ENCODE results near the gene DGCR8.

DGCR8 gene

DNA sequence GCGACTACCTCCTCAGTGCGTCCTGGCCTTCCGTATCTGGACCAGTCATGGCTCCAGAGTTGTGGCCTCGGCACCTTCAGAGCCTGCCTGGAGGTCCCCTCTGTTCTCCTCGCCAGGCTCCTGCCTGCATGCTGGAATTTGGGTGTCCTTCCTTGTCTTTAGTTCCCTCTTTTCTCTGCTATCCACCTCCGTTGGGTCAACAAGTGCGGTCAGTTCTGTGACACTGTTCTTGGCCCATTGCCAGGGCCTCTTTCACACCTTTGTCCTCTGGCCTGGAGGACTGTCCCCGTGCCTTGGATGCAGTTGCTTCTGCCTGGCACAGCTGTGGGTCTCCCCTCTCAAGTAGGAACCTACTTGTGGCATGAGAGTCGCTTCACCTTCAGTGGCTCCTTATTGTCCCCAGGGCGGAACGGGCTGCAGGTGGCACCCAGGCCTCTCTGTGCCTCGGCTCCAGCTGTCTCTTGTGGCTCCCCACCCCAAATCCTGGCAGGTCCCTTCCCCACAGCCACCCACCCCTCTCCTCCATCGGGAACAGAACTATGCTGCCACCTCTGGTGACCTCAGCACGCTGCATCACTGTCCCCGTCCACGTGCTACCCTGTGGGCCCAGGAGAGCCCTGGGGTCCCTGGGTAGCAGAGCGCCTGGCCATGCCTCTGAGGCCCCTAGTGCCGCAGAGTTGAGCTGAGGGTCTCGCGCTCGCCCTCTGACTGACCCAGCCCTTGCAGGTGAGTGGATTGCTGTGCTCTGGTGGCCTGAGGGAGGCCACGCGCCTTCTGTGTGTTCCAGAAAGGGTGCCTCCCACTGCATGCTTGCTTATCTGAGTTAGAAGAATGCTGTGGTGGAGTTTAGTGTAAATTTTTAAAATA lies 4.7 kb downstream of the DGCR8 start:
- Histone ChIP-seq H3K27me3 (ENCODE audit: control insufficient read depth in 1 of 2, insufficient read depth in 2 of 2, low read length in 2 of 2) (no peaks in the 10 kb centered on the region), H3K36me3 (ENCODE audit: control insufficient read depth in 1 of 2, insufficient read depth in 2 of 2, low read length in 2 of 2) (peaks cover 32 to 48% of the 10 kb centered on the region in 2 donors), H3K4me3 (ENCODE audit: low read depth in 1 of 2, low read length in 2 of 2) (no peak overlapping the region), H3K27ac (ENCODE audit: low read depth, low read length) (no peak overlapping the region), H3K4me1 (ENCODE audit: control insufficient read depth in 1 of 2, insufficient read depth in 2 of 2, low read length in 2 of 2) (peaks cover 22 to 40% of the 10 kb centered on the region in 2 donors), H3K9ac (ENCODE audit: low read depth in 1 of 2, low read length in 2 of 2) (no peak overlapping the region), H3K9me3 (ENCODE audit: control insufficient read depth in 1 of 2, low read length in 2 of 2) (no peaks in the 10 kb centered on the region)

DNA sequence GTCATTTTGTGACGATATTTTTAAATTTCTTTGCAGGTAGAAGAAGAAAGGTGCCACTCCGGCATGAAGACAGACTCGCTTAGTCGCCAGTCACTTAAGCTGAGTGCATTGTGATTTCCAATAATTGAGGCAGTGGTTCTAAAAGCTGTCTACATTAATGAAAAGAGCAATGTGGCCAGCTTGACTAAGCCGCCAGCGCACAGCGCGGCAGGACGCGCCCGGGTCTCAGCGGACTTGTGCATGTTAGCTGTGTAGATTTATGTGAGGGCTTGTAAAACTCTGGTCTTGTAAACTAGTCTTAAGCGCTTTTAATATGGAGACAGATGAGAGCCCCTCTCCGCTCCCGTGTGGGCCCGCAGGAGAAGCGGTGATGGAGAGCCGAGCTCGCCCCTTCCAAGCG lies 5.6 kb downstream of the DGCR8 start:
- Histone ChIP-seq H3K9me3 (ENCODE audit: control insufficient read depth in 1 of 2, low read length in 2 of 2) (no peaks in the 10 kb centered on the region), H3K27ac (ENCODE audit: low read depth, low read length) (no peak overlapping the region), H3K9ac (ENCODE audit: low read depth in 1 of 2, low read length in 2 of 2) (no peak overlapping the region), H3K36me3 (ENCODE audit: control insufficient read depth in 1 of 2, insufficient read depth in 2 of 2, low read length in 2 of 2) (peaks cover 40 to 57% of the 10 kb centered on the region in 2 donors), H3K4me1 (ENCODE audit: control insufficient read depth in 1 of 2, insufficient read depth in 2 of 2, low read length in 2 of 2) (peaks cover 22 to 38% of the 10 kb centered on the region in 2 donors), H3K27me3 (ENCODE audit: control insufficient read depth in 1 of 2, insufficient read depth in 2 of 2, low read length in 2 of 2) (no peaks in the 10 kb centered on the region), H3K4me3 (ENCODE audit: low read depth in 1 of 2, low read length in 2 of 2) (no peak overlapping the region)

DNA sequence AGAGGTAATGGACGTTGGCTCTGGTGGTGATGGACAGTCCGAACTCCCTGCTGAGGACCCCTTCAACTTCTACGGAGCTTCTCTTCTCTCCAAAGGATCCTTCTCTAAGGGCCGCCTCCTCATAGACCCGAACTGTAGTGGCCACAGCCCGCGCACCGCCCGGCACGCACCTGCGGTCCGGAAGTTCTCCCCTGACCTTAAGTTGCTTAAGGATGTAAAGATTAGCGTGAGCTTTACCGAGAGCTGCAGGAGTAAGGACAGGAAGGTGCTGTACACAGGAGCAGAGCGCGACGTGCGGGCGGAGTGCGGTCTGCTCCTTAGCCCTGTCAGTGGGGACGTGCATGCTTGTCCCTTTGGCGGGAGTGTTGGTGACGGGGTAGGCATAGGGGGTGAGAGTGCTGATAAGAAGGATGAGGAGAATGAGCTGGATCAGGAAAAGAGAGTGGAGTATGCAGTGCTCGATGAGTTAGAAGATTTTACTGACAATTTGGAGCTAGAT lies 6.1 kb downstream of the DGCR8 start:
- no peaks in the 10 kb centered on the region for H3K9me3 ChIP-seq (ENCODE audit: control insufficient read depth in 1 of 2, low read length in 2 of 2)
- H3K27me3 ChIP-seq (ENCODE audit: control insufficient read depth in 1 of 2, insufficient read depth in 2 of 2, low read length in 2 of 2) = no peaks in the 10 kb centered on the region
- H3K4me1 ChIP-seq (ENCODE audit: control insufficient read depth in 1 of 2, insufficient read depth in 2 of 2, low read length in 2 of 2) = peaks cover 18 to 33% of the 10 kb centered on the region in 2 donors
- no peak overlapping the region for H3K27ac ChIP-seq (ENCODE audit: low read depth, low read length)
- no peak overlapping the region for H3K4me3 ChIP-seq (ENCODE audit: low read depth in 1 of 2, low read length in 2 of 2)
- no peak overlapping the region for H3K9ac ChIP-seq (ENCODE audit: low read depth in 1 of 2, low read length in 2 of 2)
- H3K36me3 ChIP-seq (ENCODE audit: control insufficient read depth in 1 of 2, insufficient read depth in 2 of 2, low read length in 2 of 2) = peaks cover 44 to 62% of the 10 kb centered on the region in 2 donors

DNA sequence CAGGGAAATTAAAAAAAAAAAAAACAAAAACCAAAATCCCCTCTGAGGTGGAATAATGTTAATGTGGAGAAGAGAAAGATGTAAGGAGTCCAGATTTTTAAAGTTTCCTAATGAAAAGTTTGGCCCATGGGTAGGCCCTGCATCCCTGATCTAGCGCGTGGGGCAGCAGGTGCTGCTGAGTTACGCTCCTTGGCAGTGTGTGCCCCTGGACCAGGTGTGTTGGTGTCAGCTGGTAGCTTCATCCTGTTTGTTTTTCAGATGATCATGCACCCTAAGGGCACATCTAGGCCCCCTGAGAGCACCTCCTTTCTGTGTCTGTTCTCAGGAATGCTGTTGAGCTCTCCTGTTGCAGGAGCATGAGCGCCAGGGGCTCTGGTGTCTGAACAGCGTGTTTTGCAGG lies 6.7 kb downstream of the DGCR8 start:
- H3K9ac ChIP-seq (ENCODE audit: low read depth in 1 of 2, low read length in 2 of 2) = no peak overlapping the region
- H3K36me3 ChIP-seq (ENCODE audit: control insufficient read depth in 1 of 2, insufficient read depth in 2 of 2, low read length in 2 of 2) = peaks cover 51 to 68% of the 10 kb centered on the region in 2 donors
- H3K9me3 ChIP-seq (ENCODE audit: control insufficient read depth in 1 of 2, low read length in 2 of 2) = no peaks in the 10 kb centered on the region
- H3K27ac ChIP-seq (ENCODE audit: low read depth, low read length) = no peak overlapping the region
- H3K4me3 ChIP-seq (ENCODE audit: low read depth in 1 of 2, low read length in 2 of 2) = no peak overlapping the region
- H3K4me1 ChIP-seq (ENCODE audit: control insufficient read depth in 1 of 2, insufficient read depth in 2 of 2, low read length in 2 of 2) = peaks cover 11 to 27% of the 10 kb centered on the region in 2 donors
- no peaks in the 10 kb centered on the region for H3K27me3 ChIP-seq (ENCODE audit: control insufficient read depth in 1 of 2, insufficient read depth in 2 of 2, low read length in 2 of 2)

DNA sequence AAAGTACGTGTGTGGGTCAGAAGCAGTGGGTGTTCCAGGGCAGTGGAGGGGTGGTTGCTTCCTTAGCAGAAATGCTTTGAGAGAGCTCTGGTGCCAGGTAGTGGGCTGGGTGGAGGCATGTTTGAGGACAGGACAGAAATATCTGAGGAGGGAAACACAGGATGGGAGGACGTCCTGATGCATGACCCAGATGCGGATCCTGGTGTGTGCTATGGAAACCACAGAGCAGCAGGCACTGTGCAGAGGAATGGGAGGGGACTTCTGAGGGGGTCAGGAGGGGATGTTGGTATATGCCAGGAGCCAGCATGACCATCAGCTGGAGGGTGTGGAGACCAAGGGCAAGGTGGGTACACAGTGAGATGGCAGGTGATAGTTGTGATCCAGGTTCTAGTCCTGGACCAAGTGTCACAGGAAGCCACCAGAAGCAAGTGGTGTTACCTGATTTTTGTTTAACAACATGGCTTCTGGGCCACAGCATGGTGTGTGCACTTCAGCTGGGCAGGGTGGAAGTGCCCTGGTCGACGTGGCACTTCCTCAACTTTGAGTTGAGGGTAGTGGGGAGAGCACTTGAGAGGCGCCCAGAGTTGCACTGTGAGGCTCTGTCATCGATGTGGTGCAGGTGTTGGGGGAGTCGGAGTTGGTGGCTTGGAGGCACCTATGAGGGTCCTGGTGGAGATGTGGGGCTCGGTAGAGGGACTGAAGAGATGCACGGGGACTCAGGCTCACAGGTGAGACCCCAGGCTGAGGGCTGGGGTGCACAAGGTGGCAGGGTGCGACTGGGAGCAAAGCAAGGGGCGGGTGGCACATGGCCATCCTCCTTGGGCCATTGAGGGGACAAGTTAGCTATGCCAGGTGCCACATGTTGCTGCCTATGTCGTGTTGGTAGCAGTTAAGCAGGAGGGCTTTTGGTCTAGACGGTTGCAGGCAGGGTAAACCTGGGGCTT lies 7.5 kb downstream of the DGCR8 start:
- no peak overlapping the region for H3K27ac ChIP-seq (ENCODE audit: low read depth, low read length)
- no peaks in the 10 kb centered on the region for H3K27me3 ChIP-seq (ENCODE audit: control insufficient read depth in 1 of 2, insufficient read depth in 2 of 2, low read length in 2 of 2)
- peaks cover 10 to 21% of the 10 kb centered on the region in 2 donors for H3K4me1 ChIP-seq (ENCODE audit: control insufficient read depth in 1 of 2, insufficient read depth in 2 of 2, low read length in 2 of 2)
- H3K4me3 ChIP-seq (ENCODE audit: low read depth in 1 of 2, low read length in 2 of 2) = no peak overlapping the region
- no peak overlapping the region for H3K9ac ChIP-seq (ENCODE audit: low read depth in 1 of 2, low read length in 2 of 2)
- no peaks in the 10 kb centered on the region for H3K9me3 ChIP-seq (ENCODE audit: control insufficient read depth in 1 of 2, low read length in 2 of 2)
- H3K36me3 ChIP-seq (ENCODE audit: control insufficient read depth in 1 of 2, insufficient read depth in 2 of 2, low read length in 2 of 2) = peaks cover 54 to 76% of the 10 kb centered on the region in 2 donors

DNA sequence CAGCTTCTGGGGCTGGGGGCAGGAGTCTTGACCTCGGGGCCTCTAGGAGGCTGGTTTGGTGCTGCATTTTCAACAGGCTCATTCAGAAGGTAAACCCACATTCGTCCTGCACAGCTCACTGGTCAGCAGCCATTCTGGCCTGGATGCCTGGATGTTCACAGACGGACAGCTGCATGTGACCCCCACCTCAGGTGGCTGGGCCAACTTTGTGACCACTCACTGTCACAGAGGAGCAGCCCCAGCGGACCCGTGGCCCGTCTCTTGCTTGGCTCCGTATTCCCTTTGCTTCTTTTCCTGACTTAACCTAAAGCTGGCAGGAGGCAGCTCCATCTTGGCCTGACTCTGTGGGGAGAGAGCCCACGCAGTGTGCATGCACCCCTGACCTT lies 8.2 kb downstream of the DGCR8 start:
- Histone ChIP-seq H3K4me1 (ENCODE audit: control insufficient read depth in 1 of 2, insufficient read depth in 2 of 2, low read length in 2 of 2) (peaks cover 4 to 14% of the 10 kb centered on the region in 2 donors), H3K27me3 (ENCODE audit: control insufficient read depth in 1 of 2, insufficient read depth in 2 of 2, low read length in 2 of 2) (no peaks in the 10 kb centered on the region), H3K27ac (ENCODE audit: low read depth, low read length) (no peak overlapping the region), H3K9ac (ENCODE audit: low read depth in 1 of 2, low read length in 2 of 2) (no peak overlapping the region), H3K36me3 (ENCODE audit: control insufficient read depth in 1 of 2, insufficient read depth in 2 of 2, low read length in 2 of 2) (peaks cover 54 to 80% of the 10 kb centered on the region in 2 donors), H3K9me3 (ENCODE audit: control insufficient read depth in 1 of 2, low read length in 2 of 2) (no peaks in the 10 kb centered on the region), H3K4me3 (ENCODE audit: low read depth in 1 of 2, low read length in 2 of 2) (no peak overlapping the region)

DNA sequence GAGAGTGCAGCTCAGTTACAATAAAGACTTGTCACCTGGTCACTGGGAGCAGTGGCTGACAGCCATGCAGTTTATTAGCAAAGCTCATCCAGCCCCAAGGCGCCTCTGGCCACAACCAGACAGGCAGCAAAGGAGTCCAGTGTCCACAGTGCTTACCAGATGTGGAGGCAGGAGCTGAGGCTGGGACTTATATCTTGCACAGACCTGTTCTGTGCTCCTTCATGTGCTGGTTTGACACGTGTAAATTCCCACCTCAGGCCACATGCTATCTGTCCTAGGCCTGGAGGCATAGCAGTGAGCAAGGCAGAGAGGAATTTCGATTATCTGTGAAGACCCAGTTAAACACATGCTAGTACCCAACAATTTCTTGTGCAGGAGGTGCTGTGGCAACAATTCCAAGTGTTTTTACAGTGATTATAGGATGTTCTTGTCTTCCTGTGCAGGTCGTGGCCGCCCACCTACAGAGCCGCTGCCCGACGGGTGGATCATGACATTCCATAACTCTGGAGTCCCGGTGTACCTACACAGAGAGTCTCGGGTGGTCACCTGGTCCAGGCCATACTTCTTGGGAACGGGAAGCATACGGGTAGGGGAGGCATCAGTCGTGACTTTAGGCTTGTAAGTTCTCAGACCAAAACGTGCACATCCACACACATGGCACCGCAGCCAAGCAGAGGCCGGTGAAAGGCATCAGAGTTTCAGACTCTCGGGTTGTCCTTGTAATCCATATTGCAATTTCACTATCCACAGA lies 9.4 kb downstream of the DGCR8 start:
- Histone ChIP-seq H3K27me3 (ENCODE audit: control insufficient read depth in 1 of 2, insufficient read depth in 2 of 2, low read length in 2 of 2) (no peaks in the 10 kb centered on the region), H3K36me3 (ENCODE audit: control insufficient read depth in 1 of 2, insufficient read depth in 2 of 2, low read length in 2 of 2) (peaks cover 65 to 89% of the 10 kb centered on the region in 2 donors), H3K27ac (ENCODE audit: low read depth, low read length) (no peak overlapping the region), H3K9ac (ENCODE audit: low read depth in 1 of 2, low read length in 2 of 2) (no peak overlapping the region), H3K9me3 (ENCODE audit: control insufficient read depth in 1 of 2, low read length in 2 of 2) (no peaks in the 10 kb centered on the region), H3K4me1 (ENCODE audit: control insufficient read depth in 1 of 2, insufficient read depth in 2 of 2, low read length in 2 of 2) (peaks cover 3 to 6% of the 10 kb centered on the region in 2 donors), H3K4me3 (ENCODE audit: low read depth in 1 of 2, low read length in 2 of 2) (no peak overlapping the region)

DNA sequence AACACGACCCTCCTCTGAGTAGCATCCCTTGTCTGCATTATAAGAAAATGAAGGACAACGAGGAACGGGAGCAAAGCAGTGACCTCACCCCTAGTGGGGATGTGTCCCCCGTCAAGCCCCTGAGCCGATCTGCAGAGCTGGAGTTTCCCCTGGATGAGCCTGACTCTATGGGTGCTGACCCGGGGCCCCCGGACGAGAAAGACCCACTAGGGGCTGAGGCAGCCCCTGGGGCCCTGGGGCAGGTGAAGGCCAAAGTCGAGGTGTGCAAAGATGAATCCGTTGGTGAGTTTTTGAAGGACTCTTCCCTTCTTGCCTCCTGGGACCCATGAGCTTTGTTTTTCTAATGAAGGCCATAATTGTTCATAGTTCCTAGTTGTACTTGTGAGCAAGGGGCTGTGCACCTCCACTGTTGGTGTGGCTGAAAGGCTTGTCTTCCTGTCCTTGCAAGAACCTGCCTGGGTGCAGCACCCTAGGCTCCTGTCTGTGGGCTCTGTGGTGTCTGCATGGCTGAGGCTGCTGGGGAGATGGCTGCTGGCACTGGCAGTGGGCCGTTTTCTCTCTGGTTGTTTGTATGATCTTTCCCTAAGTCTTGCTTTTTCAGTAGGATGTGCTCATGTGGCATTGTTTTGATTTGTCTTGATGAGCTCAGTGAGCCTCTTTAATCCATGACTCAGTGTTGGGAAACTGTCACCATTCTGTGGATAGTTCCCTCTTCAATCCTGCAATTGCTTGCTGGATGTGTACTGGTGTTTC lies 10.1 kb downstream of the DGCR8 start:
- Histone ChIP-seq H3K27ac (ENCODE audit: low read depth, low read length) (no peak overlapping the region), H3K36me3 (ENCODE audit: control insufficient read depth in 1 of 2, insufficient read depth in 2 of 2, low read length in 2 of 2) (peaks cover 71 to 96% of the 10 kb centered on the region in 2 donors)

DNA sequence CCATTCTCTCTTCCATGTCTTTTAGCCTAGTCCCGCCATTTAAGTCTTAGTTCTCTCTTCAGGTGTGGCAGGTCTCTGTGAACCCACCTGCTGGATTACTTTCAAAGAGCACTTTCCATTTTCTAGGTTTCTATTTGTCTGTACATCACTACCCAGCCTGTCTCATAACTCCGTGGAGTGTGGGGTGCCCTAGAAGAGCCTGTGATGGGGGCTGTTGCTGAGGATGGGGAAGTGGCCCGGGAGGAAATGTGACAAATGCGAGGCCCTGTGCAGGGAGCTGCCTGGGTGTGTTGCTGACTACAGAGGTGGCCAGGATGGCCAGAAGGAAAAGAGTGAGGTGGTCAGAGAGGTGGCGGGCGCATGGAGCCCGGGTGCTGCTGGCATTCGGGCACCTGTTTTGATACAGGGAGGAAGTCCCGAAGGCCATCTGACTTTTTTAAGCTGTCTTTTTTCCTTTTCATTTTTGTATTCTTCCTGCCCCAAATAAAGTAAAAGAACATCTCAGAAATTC lies 10.7 kb downstream of the DGCR8 start:
- H3K4me3 ChIP-seq (ENCODE audit: low read depth in 1 of 2, low read length in 2 of 2) = no peak overlapping the region
- H3K27ac ChIP-seq (ENCODE audit: low read depth, low read length) = no peak overlapping the region
- no peaks in the 10 kb centered on the region for H3K27me3 ChIP-seq (ENCODE audit: control insufficient read depth in 1 of 2, insufficient read depth in 2 of 2, low read length in 2 of 2)
- H3K4me1 ChIP-seq (ENCODE audit: control insufficient read depth in 1 of 2, insufficient read depth in 2 of 2, low read length in 2 of 2) = no peaks in the 10 kb centered on the region
- no peak overlapping the region for H3K9ac ChIP-seq (ENCODE audit: low read depth in 1 of 2, low read length in 2 of 2)
- H3K9me3 ChIP-seq (ENCODE audit: control insufficient read depth in 1 of 2, low read length in 2 of 2) = no peaks in the 10 kb centered on the region
- peaks cover 69 to 98% of the 10 kb centered on the region in 2 donors for H3K36me3 ChIP-seq (ENCODE audit: control insufficient read depth in 1 of 2, insufficient read depth in 2 of 2, low read length in 2 of 2)

More for the DNA sequence above, 10.1 kb downstream of the DGCR8 start:
- no peak overlapping the region for H3K9ac ChIP-seq (ENCODE audit: low read depth in 1 of 2, low read length in 2 of 2)
- H3K9me3 ChIP-seq (ENCODE audit: control insufficient read depth in 1 of 2, low read length in 2 of 2) = no peaks in the 10 kb centered on the region
- no peaks in the 10 kb centered on the region for H3K4me1 ChIP-seq (ENCODE audit: control insufficient read depth in 1 of 2, insufficient read depth in 2 of 2, low read length in 2 of 2)
- no peak overlapping the region for H3K4me3 ChIP-seq (ENCODE audit: low read depth in 1 of 2, low read length in 2 of 2)
- no peaks in the 10 kb centered on the region for H3K27me3 ChIP-seq (ENCODE audit: control insufficient read depth in 1 of 2, insufficient read depth in 2 of 2, low read length in 2 of 2)

All from duodenal mucosa (tissue), 2 donors.